Spleen (tissue), 11 donors: ENCODE data around the gene ITGA7. TPM values are rescaled to one million over a fixed set of nuclear protein-coding genes. Genes with fewer than 3 reads are reported as not detected.

Experiments
- DNase-seq: peaks from one replicate; pipeline ENCODE4 v3.0.0-alpha.2; 2020
- H3K27ac ChIP-seq, 8 donors: fragments of 200-600 bp; sonication (generic) in 7 of 8; 1 replicate in 4 of 8; 2 replicates in 4 of 8; pipeline versions ENCODE4 v1.5.0 to v1.8.0; 2016 to 2021; ENCODE audit warnings: inconsistent platforms in 4 of 8, mild to moderate bottlenecking in 4 of 8, moderate library complexity in 1 of 8
- H3K27me3 ChIP-seq, 7 donors: fragments of 200-600 bp; sonication (generic) in 6 of 7; replicated peaks in 1 of 7; 1 replicate in 4 of 7; 2 replicates in 3 of 7; pipeline versions ENCODE4 v1.5.0 to v1.8.0; 2016 to 2021; ENCODE audit warnings: inconsistent platforms in 3 of 7, mild to moderate bottlenecking in 1 of 7
- H3K36me3 ChIP-seq, 6 donors: fragments of 200-600 bp; sonication (generic) in 5 of 6; 1 replicate in 4 of 6; 2 replicates in 2 of 6; pipeline versions ENCODE4 v1.5.0 to v1.8.0; 2016 to 2021; ENCODE audit warnings: inconsistent platforms in 2 of 6
- H3K4me1 ChIP-seq, 6 donors: fragments of 200-600 bp; sonication (generic) in 5 of 6; 1 replicate in 3 of 6; 2 replicates in 3 of 6; pipeline versions ENCODE4 v1.5.0 to v1.8.0; 2016 to 2021; ENCODE audit warnings: inconsistent platforms in 3 of 6
- H3K4me3 ChIP-seq, 8 donors: fragments of 200-600 bp; sonication (generic) in 7 of 8; 1 replicate in 4 of 8; 2 replicates in 4 of 8; pipeline versions ENCODE4 v1.5.0 to v1.8.0; 2016 to 2021; ENCODE audit warnings: inconsistent platforms in 4 of 8, mild to moderate bottlenecking in 4 of 8, moderate library complexity in 2 of 8
- H3K9me3 ChIP-seq, 8 donors: fragments of 200-600 bp; sonication (generic) in 7 of 8; 1 replicate in 4 of 8; 2 replicates in 4 of 8; pipeline versions ENCODE4 v1.5.0 to v1.8.0; 2016 to 2021; ENCODE audit warnings: inconsistent platforms in 4 of 8
- POLR2A ChIP-seq, 3 donors: fragments of 450-650 bp; IDR thresholded peaks; one replicate each; pipeline ENCODE4 v1.5.1; 2017; ENCODE audit warnings: antibody characterized with exemption in 3 of 3, mild to moderate bottlenecking in 1 of 3
- POLR2AphosphoS5 ChIP-seq, 3 donors: sonication (generic); formaldehyde crosslinking; IDR thresholded peaks; one replicate each; pipeline ENCODE4 v1.5.1; 2017; ENCODE audit warnings: antibody characterized with exemption in 3 of 3
- WGBS, 5 donors: extraction: QIAGEN DNeasy Blood & Tissue Kit in 3 of 5; methylation state at CpG; one replicate each; pipeline versions ENCODE4 v1.1.5 to v1.1.7; 2013 to 2018; 5-methylcytosine and 5-hydroxymethylcytosine counted together
- intact Hi-C: fragments of 100-400 bp; cut with DNase I; formaldehyde crosslinking; loops from one replicate; pipeline ENCODE4 v1.15.0; 2023; ENCODE audit warnings: low total_unique reads
- polyA plus RNA-seq, 3 donors: library from polyadenylated mRNA; stranded (reverse); fragments of 200-250 nt; gene quantifications; one replicate each; pipeline ENCODE4 v1.2.1, GENCODE V29; 2013
- total RNA-seq, 7 donors: library from RNA; depleted of rRNA in 3 of 7; stranded (reverse); fragments of >200 nt in 3 of 7; fragmentation: NEBNext Ultra II Directional in 4 of 7; extraction: Animal tissue kit (Norgen Biotek cat#: 25700) in 4 of 7; gene quantifications; one replicate each; pipeline versions ENCODE4 v1.1.0 to v1.2.1, GENCODE V29; 2016 to 2021
- TF ChIP-seq, protein P1 (sequence below), 11 experiments: fragments of 200-600 bp in 7 of 11; fragments of 450-650 bp in 4 of 11; sonication (generic) in 4 of 11; IDR thresholded peaks in 8 of 11; conservative IDR thresholded peaks in 3 of 11; 1 replicate in 7 of 11; 2 replicates in 4 of 11; pipeline versions ENCODE4 v1.4.0 to v1.8.0; 2016 to 2021; ENCODE audit warnings: antibody characterized with exemption in 11 of 11, inconsistent platforms in 4 of 11, mild to moderate bottlenecking in 1 of 11
- donor health status: healthy with polysubstance abuse.
- donor health status: DM: no; HTN: no; CAD: no; lungs with moderate emphysema.
- donor health status: DM: no; HTN: no; CAD: no.
- donor health status: Bipolar disorder and iron deficiency.
- donor health status: healthy.
- donor health status: DM: no; HTN: no; CAD: no.
- donor health status: DM: yes; HTN: yes; CAD: no.

ITGA7 gene
- total and polyA plus RNA-seq, 10 donors, result 4.4 to 93.2 (median 19.6) TPM

- peak overlapping the region in 3 of 8 donors; percentile 56 to 97 (median 86) for H3K4me3 ChIP-seq
- peaks cover 9 to 45% (median 34%) of the 10 kb centered on the region in 6 donors for H3K4me1 ChIP-seq
- intact Hi-C loops, result no loop called here
- peaks cover 0 to 32% (median 7%) of the 10 kb centered on the region in 6 donors for H3K36me3 ChIP-seq
- TF ChIP-seq POLR2A (IDR thresholded peaks at IDR 0.05), result no peak
- no peak for TF ChIP-seq POLR2AphosphoS5 (IDR thresholded peaks at IDR 0.05)
- TF ChIP-seq, protein P1, sequence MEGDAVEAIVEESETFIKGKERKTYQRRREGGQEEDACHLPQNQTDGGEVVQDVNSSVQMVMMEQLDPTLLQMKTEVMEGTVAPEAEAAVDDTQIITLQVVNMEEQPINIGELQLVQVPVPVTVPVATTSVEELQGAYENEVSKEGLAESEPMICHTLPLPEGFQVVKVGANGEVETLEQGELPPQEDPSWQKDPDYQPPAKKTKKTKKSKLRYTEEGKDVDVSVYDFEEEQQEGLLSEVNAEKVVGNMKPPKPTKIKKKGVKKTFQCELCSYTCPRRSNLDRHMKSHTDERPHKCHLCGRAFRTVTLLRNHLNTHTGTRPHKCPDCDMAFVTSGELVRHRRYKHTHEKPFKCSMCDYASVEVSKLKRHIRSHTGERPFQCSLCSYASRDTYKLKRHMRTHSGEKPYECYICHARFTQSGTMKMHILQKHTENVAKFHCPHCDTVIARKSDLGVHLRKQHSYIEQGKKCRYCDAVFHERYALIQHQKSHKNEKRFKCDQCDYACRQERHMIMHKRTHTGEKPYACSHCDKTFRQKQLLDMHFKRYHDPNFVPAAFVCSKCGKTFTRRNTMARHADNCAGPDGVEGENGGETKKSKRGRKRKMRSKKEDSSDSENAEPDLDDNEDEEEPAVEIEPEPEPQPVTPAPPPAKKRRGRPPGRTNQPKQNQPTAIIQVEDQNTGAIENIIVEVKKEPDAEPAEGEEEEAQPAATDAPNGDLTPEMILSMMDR (IDR thresholded peaks at IDR 0.05 in 8 of 11, conservative IDR thresholded peaks at IDR 0.05 in 3 of 11), result no peak
- peaks cover 0 to 27% (median 2%) of the 10 kb centered on the region in 7 donors for H3K27me3 ChIP-seq
- DNase-seq, result no peak
- H3K9me3 ChIP-seq, result no peaks in the 10 kb centered on the region
- H3K27ac ChIP-seq, result peak overlapping the region in 6 of 8 donors; percentile 15 to 87 (median 72)
- WGBS, 5 donors, result 43 to 64% (median 50%) methylated on average over 3 of the region's 3 CpGs
Observed at GRCh38 chr12:55746174-55746912, 38.6 kb upstream of the ITGA7 start.

DNA sequence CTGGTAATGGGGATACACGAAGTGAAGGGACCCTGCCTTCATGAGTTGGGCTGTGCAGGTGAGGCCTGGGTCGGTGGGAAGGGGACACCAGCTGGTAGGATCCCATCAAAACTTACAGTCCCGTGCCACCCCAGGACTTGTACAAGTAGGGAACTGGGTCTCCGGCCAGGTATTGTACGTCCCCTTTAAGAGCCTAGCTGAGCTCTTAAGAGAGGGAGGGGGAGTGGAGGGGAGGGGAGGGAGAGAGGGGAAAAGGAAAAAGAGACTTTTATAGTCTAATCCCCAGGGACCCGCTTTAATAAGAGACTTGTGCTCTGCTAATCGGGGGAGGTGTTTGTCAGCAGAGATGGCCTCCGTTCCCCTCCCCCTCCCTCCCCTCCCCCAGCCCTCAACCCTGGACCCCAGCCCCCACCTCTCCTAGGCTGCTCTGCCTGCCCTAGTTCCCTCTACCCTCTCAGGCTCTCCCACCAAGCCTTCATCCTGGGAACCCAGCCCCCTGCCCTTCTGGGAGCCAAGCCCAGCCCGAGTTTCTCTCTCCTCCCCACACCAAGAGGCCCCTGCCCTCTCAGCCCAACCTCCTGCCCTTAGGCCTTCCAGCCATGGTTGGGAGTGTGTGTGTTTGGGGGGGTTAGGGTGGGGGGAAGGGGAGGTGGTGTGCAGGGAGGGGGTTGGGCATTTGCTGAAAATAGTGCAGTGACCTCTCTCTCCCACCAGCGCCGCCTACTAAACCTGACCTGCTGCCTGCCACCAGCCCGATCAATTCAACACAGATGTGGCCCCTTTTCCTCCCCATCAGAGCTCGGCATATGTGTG lies 37.9 kb upstream of the ITGA7 start:
- Histone ChIP-seq H3K27ac (peak overlapping the region in 6 of 8 donors; percentile 15 to 87 (median 72)), H3K27me3 (peaks cover 0 to 27% (median 2%) of the 10 kb centered on the region in 7 donors), H3K36me3 (peaks cover 0 to 24% (median 5%) of the 10 kb centered on the region in 6 donors), H3K9me3 (no peaks in the 10 kb centered on the region), H3K4me3 (peak overlapping the region in 4 of 8 donors; percentile 5 to 97 (median 71)), H3K4me1 (peaks cover 9 to 45% (median 34%) of the 10 kb centered on the region in 6 donors)
- TF ChIP-seq POLR2A (IDR thresholded peaks at IDR 0.05) (no peak), POLR2AphosphoS5 (IDR thresholded peaks at IDR 0.05) (no peak)
- TF ChIP-seq, protein P1 (IDR thresholded peaks at IDR 0.05 in 8 of 11, conservative IDR thresholded peaks at IDR 0.05 in 3 of 11), result no peak
- 23 to 35% (median 25%) methylated on average over 13 of the region's 13 CpGs for WGBS, 5 donors
- intact Hi-C loops, result no loop called here
- DNase-seq, result no peak

GRCh38 chr12:55744340-55745030 lies 36.8 kb upstream of the ITGA7 start:
- H3K27ac ChIP-seq, result peak overlapping the region in 5 of 8 donors; percentile 72 to 87 (median 73)
- DNase-seq, result no peak
- H3K4me1 ChIP-seq, result peaks cover 9 to 45% (median 34%) of the 10 kb centered on the region in 6 donors
- intact Hi-C loops, result loop anchor here (5.0 kb wide), 2 partner anchors 198 to 298 kb away; partner anchors contain the start of gene RPS26
- TF ChIP-seq POLR2A (IDR thresholded peaks at IDR 0.05) (no peak), POLR2AphosphoS5 (IDR thresholded peaks at IDR 0.05) (no peak)
- TF ChIP-seq, protein P1 (IDR thresholded peaks at IDR 0.05 in 8 of 11, conservative IDR thresholded peaks at IDR 0.05 in 3 of 11), result no peak
- 11 to 21% (median 17%) methylated on average over 11 of the region's 11 CpGs for WGBS, 5 donors
- no peaks in the 10 kb centered on the region for H3K9me3 ChIP-seq
- peaks cover 0 to 13% (median 4%) of the 10 kb centered on the region in 6 donors for H3K36me3 ChIP-seq
- H3K27me3 ChIP-seq, result peaks cover 0 to 27% (median 2%) of the 10 kb centered on the region in 7 donors
- H3K4me3 ChIP-seq, result peak overlapping the region; percentile 56 to 97 (median 72)
